ENCODE measurements around the gene LCE2A.
A peak's percentile ranks its signal among the peaks of the same experiment; 100 is the strongest.
"Not testable (repeated sequence)": the region's sequence is repeated elsewhere in the genome, so short reads cannot be mapped to it uniquely, and the experiment has no call there.

The LCE2A gene

DNA sequence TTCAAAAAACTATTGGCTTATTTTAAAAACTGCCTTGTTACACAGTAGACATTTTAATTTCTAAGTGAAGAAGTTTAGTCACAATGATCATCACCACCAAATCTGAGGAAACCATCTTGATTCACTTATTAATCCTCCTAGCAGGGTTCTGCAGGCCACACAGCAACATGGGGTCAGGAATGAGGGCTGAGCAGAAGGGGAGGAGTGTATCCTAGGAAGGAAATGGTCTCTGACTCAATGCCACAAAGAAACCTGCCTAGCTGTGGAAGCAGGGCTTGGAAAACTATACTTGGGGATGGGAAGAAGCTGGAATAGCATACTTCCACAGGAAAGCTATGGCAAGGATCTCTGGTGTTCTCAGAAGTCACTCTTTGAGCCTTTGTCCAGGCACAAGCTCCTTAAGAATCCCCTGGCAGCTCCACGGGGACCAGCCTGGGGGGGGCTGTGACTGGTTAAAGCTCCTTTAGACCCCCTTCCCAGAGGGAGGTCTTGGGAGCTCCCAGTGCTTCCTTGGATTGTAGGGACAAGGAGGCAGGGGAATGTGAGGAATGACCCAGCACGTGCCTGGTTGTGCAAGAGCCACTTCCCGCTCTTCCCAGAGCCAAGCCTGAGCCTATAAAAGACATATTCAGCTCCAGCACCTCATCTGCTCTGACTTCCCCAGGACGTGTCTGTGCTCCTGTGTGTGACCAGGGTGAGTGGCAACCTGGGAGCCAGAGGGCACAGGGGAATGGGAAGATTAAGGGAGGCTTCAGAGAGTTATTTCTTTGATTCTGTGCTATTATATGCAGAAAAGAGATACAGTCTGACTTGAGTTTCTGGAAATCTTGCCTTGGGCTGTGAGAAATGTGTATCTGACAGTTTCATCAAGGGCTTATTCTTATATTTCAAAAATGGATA lies at the start of gene LCE2A:
Gene LCE2A, plus strand, starts transcription at position 645 of the 900 bp plus-strand sequence. CDS start 557 bp downstream, outside the sequence.
- DNase-seq (ENCODE audit: low read depth in 2 of 2), result no peak

DNA sequence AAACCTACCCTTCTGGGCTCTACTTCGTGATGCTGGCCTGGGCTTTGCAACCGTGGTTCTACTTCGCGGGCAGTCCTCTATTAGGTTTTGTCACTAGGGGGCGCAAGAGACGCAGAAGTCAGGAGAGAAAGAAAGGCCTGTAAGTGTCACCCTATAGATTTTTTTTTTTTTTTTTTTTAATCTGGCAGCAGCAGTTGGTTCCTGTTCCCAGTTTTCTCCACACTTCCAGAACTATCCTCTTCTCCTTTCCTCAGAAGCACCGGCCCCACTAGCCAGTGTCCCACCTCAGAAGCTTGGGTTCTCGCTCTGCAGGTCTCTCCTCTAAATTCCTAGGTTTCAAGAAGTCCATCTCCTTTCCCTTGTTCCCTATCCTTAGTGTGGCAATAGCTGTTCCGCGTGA lies 44.0 kb upstream of the LCE2A start:
- peak; percentile 21 to 52 for DNase-seq (ENCODE audit: low read depth in 2 of 2)

GRCh38 chr1:152656459-152656858 lies 41.7 kb upstream of the LCE2A start:
- DNase-seq (ENCODE audit: low read depth in 2 of 2), result no peak

- no peak for DNase-seq (ENCODE audit: low read depth in 2 of 2)
Measured at GRCh38 chr1:152657677-152658076, 40.5 kb upstream of the LCE2A start.

DNA sequence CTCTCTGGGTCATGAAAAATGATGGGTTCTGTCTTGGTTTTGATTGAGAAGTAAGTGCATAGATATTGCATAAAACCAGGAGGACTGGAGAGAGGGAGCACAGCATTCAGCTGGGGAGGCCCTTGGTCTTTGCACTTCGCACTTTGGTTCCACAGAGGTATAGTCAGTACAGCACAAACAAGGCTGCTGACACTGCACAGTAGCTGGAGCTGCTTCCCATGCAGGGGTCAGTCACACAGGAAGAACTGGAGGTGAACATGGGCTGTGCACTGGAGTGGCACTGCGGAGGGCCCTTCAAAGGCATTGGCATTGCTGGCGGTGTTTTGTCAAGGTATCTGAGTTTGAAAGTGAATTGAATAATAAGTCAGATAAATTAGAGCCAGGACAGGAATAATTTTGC lies 39.5 kb upstream of the LCE2A start:
- DNase-seq (ENCODE audit: low read depth in 2 of 2), result no peak

- no peak for DNase-seq (ENCODE audit: low read depth in 2 of 2)
Measured at GRCh38 chr1:152663098-152663497, 35.0 kb upstream of the LCE2A start, which contains the start of gene LCE2D. Gene LCE2D (plus strand): TSS chr1:152663380. CDS start chr1:152664106, 726 bp downstream.

DNA sequence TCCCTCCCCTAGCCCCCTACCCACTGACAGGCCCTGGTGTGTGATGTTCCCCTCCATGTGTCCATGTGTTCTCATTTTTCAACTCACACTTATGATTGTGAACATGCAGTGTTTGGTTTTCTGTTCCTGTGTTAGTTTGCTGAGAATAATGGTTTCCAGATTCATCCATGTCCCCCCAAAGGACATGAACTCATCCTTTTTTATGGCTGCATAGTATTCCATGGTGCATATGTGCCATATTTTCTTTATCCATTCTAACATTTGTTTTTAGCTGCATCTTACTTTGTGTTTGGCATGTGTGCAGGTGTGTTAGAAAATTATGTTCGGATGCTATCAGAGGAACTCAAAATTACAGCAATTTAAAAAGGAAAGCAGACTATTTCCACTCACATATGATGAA lies 32.0 kb upstream of the LCE2A start:
- not testable (repeated sequence) for DNase-seq (ENCODE audit: low read depth in 2 of 2)

DNA sequence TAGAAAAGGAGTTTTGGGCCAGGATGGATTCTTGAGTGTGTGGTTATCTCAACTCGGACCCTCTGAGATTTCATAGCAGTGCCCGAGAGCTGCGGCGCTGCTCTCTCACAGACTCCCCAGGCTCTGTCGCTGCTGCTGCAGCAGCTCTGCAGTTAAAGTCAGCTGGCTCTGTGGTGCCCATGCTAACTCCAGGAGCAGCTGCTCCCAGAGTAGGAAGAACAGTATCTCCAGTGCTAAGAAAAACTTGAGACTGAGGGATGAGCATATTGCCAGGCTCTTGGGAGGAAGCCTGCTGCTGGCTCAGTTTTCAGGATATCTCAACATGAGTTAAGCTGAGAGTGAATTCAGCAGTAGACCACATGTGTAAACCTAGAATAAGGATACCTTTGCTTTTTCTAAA lies 30.5 kb upstream of the LCE2A start:
- no peak for DNase-seq (ENCODE audit: low read depth in 2 of 2)

DNA sequence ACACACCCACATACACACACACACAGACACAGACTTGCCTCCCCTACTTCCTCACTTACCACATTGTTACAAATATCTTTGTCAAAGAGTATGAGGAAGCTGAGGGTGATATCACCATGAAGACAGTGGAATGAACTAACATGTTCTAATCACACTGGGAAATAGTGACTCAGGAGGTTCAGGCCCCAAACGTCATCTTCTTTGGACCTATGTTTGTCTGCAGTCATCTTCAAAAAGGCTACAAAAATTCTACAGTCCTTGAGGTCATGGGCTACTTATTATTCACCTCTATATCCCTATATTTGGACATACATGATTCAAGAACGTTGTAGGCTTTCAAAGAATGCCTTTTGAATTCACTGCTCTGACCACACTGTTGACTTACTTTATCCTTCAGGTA lies 25.1 kb upstream of the LCE2A start:
- no peak for DNase-seq (ENCODE audit: low read depth in 2 of 2)

- not testable (repeated sequence) for DNase-seq (ENCODE audit: low read depth in 2 of 2)
Measured at GRCh38 chr1:152674983-152675382, 23.2 kb upstream of the LCE2A start, which contains the start of gene LCE2C. Gene LCE2C (plus strand): TSS chr1:152675279. CDS start chr1:152676016, 737 bp downstream.

GRCh38 chr1:152679459-152679858 lies 18.7 kb upstream of the LCE2A start:
- DNase-seq (ENCODE audit: low read depth in 2 of 2), result no peak

GRCh38 chr1:152681616-152682015 lies 16.5 kb upstream of the LCE2A start:
- DNase-seq (ENCODE audit: low read depth in 2 of 2), result no peak

- DNase-seq (ENCODE audit: low read depth in 2 of 2), result no peak
Measured at GRCh38 chr1:152683846-152684245, 14.3 kb upstream of the LCE2A start.

- DNase-seq (ENCODE audit: low read depth in 2 of 2), result not testable (repeated sequence)
Measured at GRCh38 chr1:152685823-152686222, 12.3 kb upstream of the LCE2A start, which contains the start of gene LCE2B. Gene LCE2B (plus strand): TSS chr1:152686123. CDS start chr1:152686844, 721 bp downstream.

- DNase-seq (ENCODE audit: low read depth in 2 of 2), result no peak
Measured at GRCh38 chr1:152699746-152700145, 1.6 kb downstream of the LCE2A start.

GRCh38 chr1:152707860-152708259 lies 9.7 kb downstream of the LCE2A start, which contains the start of gene LCE4A:
Gene LCE4A (plus strand): TSS chr1:152708160. CDS start chr1:152709076, 916 bp downstream.
- no peak for DNase-seq (ENCODE audit: low read depth in 2 of 2)

DNA sequence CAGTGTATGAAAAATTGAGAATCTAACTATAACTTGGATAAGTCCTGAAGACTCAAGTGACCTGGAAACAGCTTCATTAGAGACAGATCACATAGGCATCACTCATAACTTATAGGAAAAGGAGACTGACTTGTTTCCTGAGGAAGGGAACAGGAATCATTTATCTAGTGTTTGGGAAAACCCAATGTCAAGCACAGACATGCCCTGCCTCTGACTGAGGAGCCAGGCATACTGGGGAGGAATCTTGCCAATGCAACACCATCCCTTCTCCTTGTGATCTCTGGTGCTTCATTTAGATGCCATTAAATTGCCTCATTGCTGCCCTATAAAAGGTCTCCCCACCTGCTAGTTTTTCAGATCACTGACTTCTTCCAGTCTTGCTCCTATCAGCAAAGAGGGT lies 20.1 kb downstream of the LCE2A start:
- no peak for DNase-seq (ENCODE audit: low read depth in 2 of 2)

GRCh38 chr1:152725261-152725660 lies 27.1 kb downstream of the LCE2A start:
- no peak for DNase-seq (ENCODE audit: low read depth in 2 of 2)

GRCh38 chr1:152728986-152729385 lies 30.8 kb downstream of the LCE2A start:
- DNase-seq (ENCODE audit: low read depth in 2 of 2), result no peak

GRCh38 chr1:152735648-152736047 lies 37.5 kb downstream of the LCE2A start:
- DNase-seq (ENCODE audit: low read depth in 2 of 2), result no peak

GRCh38 chr1:152737997-152738396 lies 39.9 kb downstream of the LCE2A start:
- no peak for DNase-seq (ENCODE audit: low read depth in 2 of 2)

GRCh38 chr1:152739841-152740240 lies 41.7 kb downstream of the LCE2A start:
- DNase-seq (ENCODE audit: low read depth in 2 of 2), result no peak

GRCh38 chr1:152741656-152742055 lies 43.5 kb downstream of the LCE2A start:
- DNase-seq (ENCODE audit: low read depth in 2 of 2), result no peak

Data from stimulated activated CD4-positive, alpha-beta T cell treated with anti-CD3 and anti-CD28 coated beads, Interleukin-15, amount 100 ng/mL, for 48 hours (primary cell).